ENCODE measurements around the gene CRADD.
A peak's percentile ranks its signal among the peaks of the same experiment; 100 is the strongest.

CRADD gene

DNA sequence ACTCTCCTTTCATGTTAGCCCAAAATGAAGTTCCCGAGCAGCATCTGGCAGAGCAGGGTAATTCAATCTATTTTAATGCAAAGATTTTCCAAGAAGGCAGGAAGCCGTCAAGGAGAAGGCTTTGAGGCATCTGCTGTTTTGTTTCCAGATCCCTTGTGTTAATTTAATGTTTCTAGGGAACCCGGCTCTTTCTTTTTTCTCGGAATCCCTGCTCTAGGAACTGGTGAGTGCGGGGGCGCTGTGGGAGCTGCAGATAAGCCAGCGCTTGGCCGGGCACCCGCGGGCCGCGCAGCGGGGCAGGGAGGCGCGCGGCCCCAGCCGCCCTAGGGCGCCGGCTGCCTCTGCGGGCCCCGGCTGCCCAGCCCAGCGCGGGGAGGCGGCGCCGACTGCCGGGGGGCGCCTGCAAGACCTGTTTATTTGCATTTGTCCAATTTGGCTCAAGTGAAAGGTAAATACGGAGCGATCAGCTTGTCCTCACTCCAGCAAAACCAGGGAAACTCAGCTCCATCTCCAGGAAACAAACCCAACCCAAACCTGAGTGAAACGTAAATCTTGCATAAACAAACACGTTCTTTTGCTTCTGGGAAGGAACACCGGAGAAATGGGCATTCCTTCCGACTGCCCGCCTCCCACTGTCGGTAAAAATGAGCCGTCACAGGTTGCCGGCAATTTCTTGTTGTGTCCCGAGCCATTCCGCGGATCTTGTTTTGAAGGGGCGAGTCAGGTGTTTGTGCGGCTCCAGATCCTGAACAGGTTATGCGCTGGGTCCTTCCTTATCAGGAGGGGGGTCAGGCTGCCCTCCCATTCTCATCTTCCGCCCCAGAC is 65.1 kb downstream of the CRADD start:
- Histone ChIP-seq H3K27me3 (replicated peaks; ENCODE audit: control insufficient read depth, insufficient read depth, low read length, poor library complexity, severe bottlenecking) (no peaks in the 10 kb centered on the region), H3K36me3 (ENCODE audit: control insufficient read depth, insufficient read depth, low read length) (no peaks in the 10 kb centered on the region), H3K4me1 (ENCODE audit: control insufficient read depth, insufficient read depth, low read length, poor library complexity, severe bottlenecking) (peaks cover 4% of the 10 kb centered on the region), H3K27ac (ENCODE audit: insufficient read depth, low read length, poor library complexity, severe bottlenecking) (peak overlapping the region; percentile 70), H3K9me3 (ENCODE audit: control insufficient read depth, low read length) (no peaks in the 10 kb centered on the region), H3K4me3 (ENCODE audit: insufficient read depth, low read depth, low read length, poor library complexity, severe bottlenecking) (peak overlapping the region; percentile 81)
- peak; percentile 17 to 29 (median 24) for DNase-seq

DNA sequence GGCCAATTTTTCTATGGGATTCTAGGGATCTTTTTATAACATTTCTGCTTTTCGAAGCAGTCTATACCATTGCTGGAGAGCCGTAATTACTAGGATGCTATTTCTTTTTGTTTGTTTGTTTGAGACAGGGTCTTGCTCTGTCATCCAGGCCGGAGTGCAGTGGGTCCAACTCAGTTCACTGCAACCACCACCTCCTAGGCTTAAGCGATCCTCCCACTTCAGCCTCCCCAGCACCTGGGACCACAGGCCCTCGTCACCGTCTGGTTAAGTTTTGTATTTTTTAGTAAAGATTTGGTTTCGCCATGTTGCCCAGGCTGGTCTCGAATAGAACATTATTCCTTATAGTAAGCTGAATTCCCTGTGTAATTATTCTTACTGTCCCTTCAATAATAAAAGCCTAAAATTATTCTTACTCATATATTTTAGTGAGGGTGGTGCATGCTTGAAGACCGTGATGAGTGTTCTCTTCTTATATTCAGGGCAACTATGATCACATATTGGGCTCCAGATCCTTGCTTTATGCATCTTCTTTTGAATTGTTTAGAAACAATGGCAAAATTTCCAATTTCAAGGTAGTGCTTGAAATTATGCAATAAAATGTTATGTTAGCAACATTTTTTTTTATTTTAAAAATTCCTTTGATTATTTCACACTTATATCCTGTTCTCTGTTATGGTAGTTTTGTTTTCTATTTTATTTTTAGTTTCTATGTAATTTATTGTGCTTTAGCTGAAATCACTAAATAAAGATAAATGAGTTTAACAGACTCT is 66.2 kb downstream of the CRADD start:
- no peaks in the 10 kb centered on the region for H3K9me3 ChIP-seq (ENCODE audit: control insufficient read depth, low read length)
- DNase-seq = no peak
- no peaks in the 10 kb centered on the region for H3K36me3 ChIP-seq (ENCODE audit: control insufficient read depth, insufficient read depth, low read length)
- no peak overlapping the region for H3K27ac ChIP-seq (ENCODE audit: insufficient read depth, low read length, poor library complexity, severe bottlenecking)
- no peaks in the 10 kb centered on the region for H3K27me3 ChIP-seq (replicated peaks; ENCODE audit: control insufficient read depth, insufficient read depth, low read length, poor library complexity, severe bottlenecking)
- H3K4me1 ChIP-seq (ENCODE audit: control insufficient read depth, insufficient read depth, low read length, poor library complexity, severe bottlenecking) = peaks cover 4% of the 10 kb centered on the region
- H3K4me3 ChIP-seq (ENCODE audit: insufficient read depth, low read depth, low read length, poor library complexity, severe bottlenecking) = peak overlapping the region; percentile 81

DNA sequence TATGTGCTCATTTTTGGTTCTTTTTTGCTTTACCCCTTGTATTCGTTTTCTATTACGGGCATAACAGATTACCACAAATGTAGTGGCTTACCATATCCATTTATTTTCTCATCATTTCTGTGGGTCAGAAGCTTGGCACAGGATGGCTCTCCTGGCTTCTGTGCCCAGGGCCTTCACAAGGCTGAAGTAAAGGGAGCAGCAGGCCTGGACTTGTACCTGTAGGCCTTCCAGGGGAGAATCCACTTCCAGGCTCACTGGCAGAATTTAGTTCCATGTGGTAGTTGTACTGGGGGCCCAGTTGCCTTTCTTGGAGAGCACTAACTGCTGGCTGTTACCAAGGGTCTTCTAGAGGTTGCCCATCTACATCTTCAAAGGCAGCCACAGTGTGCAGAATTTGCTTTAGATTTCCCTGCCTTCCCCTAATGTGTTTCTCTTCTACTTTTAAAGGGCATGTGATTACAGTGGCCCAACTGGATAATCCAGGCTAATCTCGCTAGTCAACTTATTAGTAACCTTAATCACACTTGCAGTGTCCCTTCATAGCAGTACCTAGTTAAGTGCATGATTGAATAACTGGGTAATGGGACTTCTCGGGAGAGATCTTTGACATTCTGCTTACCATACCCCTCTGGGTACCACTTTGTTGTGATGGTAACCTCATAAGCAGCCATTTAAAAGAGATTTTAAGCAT is 67.0 kb downstream of the CRADD start:
- Histone ChIP-seq H3K27ac (ENCODE audit: insufficient read depth, low read length, poor library complexity, severe bottlenecking) (no peak overlapping the region), H3K4me1 (ENCODE audit: control insufficient read depth, insufficient read depth, low read length, poor library complexity, severe bottlenecking) (peaks cover 4% of the 10 kb centered on the region), H3K4me3 (ENCODE audit: insufficient read depth, low read depth, low read length, poor library complexity, severe bottlenecking) (no peak overlapping the region), H3K36me3 (ENCODE audit: control insufficient read depth, insufficient read depth, low read length) (no peaks in the 10 kb centered on the region), H3K27me3 (replicated peaks; ENCODE audit: control insufficient read depth, insufficient read depth, low read length, poor library complexity, severe bottlenecking) (no peaks in the 10 kb centered on the region), H3K9me3 (ENCODE audit: control insufficient read depth, low read length) (no peaks in the 10 kb centered on the region)
- no peak for DNase-seq

DNA sequence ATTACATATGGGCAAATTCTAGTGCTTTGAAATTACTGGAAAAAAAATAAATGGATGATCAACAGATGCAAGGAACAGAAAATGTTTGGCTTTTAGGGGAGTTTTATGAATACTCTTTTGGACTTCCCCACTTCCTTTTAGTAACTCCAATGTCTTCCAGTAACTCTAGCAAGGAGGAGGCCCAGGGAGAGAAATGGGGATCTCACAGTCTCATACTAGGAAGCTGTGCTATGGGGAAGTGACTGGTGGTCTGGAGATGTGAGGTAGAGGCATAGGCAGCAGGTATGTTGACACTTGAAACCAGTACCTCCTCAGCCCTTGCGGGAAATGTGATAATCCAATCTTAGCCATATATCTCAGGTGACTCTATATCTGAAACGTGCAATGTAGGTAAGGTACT is 68.1 kb downstream of the CRADD start:
- Histone ChIP-seq H3K27ac (ENCODE audit: insufficient read depth, low read length, poor library complexity, severe bottlenecking) (no peak overlapping the region), H3K27me3 (replicated peaks; ENCODE audit: control insufficient read depth, insufficient read depth, low read length, poor library complexity, severe bottlenecking) (no peaks in the 10 kb centered on the region), H3K9me3 (ENCODE audit: control insufficient read depth, low read length) (no peaks in the 10 kb centered on the region), H3K4me3 (ENCODE audit: insufficient read depth, low read depth, low read length, poor library complexity, severe bottlenecking) (no peak overlapping the region), H3K36me3 (ENCODE audit: control insufficient read depth, insufficient read depth, low read length) (no peaks in the 10 kb centered on the region), H3K4me1 (ENCODE audit: control insufficient read depth, insufficient read depth, low read length, poor library complexity, severe bottlenecking) (peaks cover 4% of the 10 kb centered on the region)
- DNase-seq = no peak

DNA sequence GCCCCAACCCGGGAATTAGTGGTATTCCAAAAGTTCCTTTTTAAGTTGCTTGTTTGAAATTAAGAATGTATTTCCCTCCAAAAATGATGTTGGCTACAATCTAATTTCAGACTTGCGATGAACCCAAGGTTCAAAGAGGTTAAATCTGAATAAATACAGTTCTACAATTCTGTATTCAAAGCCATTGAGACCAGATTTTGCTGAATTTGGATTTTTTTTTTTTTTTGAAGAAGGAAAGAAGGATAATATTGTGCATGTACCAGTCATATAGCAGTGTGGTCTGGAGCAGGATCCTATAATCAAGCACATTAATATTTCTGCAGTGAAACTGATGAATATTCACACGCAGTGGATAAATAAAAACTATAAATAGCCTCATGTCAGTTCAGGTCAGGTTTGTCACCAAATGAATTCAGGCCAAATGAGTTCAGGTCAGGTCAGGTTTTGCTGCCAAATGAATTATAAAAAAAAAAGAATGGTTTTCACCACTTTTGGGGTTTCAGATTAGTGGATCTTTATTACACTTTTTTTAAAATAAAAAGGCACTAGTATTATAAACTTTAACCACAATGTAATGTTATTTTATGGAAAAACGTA is 69.5 kb downstream of the CRADD start:
- H3K4me3 ChIP-seq (ENCODE audit: insufficient read depth, low read depth, low read length, poor library complexity, severe bottlenecking) = no peak overlapping the region
- H3K36me3 ChIP-seq (ENCODE audit: control insufficient read depth, insufficient read depth, low read length) = no peaks in the 10 kb centered on the region
- H3K27me3 ChIP-seq (replicated peaks; ENCODE audit: control insufficient read depth, insufficient read depth, low read length, poor library complexity, severe bottlenecking) = no peaks in the 10 kb centered on the region
- H3K4me1 ChIP-seq (ENCODE audit: control insufficient read depth, insufficient read depth, low read length, poor library complexity, severe bottlenecking) = peaks cover 2% of the 10 kb centered on the region
- no peak for DNase-seq
- no peak overlapping the region for H3K27ac ChIP-seq (ENCODE audit: insufficient read depth, low read length, poor library complexity, severe bottlenecking)
- no peaks in the 10 kb centered on the region for H3K9me3 ChIP-seq (ENCODE audit: control insufficient read depth, low read length)

DNA sequence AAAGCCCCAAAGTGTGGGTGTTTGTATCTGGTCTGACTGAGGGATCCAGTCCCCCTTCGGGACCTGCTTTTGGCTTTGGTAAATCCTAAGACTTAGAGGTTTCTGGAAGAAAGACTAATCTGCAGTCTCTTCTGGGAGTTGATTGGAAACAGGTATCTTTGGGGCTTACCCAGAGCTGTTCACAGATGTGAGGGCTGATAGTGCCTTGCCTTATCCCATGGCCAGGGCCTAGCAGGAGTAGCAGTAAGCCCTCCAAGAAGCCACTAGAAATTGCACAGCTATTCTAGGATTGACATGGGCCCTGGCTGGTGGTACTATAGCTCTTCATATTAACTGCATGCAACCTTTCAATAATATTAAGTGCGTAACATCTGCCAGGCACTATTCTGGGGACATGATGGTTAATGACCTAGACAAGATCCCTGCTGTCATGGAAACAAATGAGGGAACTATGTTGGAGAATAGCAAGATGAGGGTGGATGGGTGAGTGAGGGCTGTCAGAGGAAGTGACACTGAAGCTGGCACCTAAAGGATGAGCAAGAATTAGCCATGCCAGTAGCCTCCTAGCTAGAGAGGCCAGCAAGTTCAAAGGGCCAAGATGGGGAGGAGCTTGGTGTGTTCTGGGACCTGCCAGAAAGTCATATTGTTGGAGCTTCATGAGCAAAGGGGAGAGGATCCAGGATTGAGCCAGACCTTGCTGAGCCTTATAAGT is 71.7 kb downstream of the CRADD start:
- Histone ChIP-seq H3K9me3 (ENCODE audit: control insufficient read depth, low read length) (no peaks in the 10 kb centered on the region), H3K4me1 (ENCODE audit: control insufficient read depth, insufficient read depth, low read length, poor library complexity, severe bottlenecking) (no peaks in the 10 kb centered on the region), H3K27me3 (replicated peaks; ENCODE audit: control insufficient read depth, insufficient read depth, low read length, poor library complexity, severe bottlenecking) (no peaks in the 10 kb centered on the region), H3K27ac (ENCODE audit: insufficient read depth, low read length, poor library complexity, severe bottlenecking) (no peak overlapping the region), H3K36me3 (ENCODE audit: control insufficient read depth, insufficient read depth, low read length) (no peaks in the 10 kb centered on the region), H3K4me3 (ENCODE audit: insufficient read depth, low read depth, low read length, poor library complexity, severe bottlenecking) (no peak overlapping the region)
- no peak for DNase-seq

DNA sequence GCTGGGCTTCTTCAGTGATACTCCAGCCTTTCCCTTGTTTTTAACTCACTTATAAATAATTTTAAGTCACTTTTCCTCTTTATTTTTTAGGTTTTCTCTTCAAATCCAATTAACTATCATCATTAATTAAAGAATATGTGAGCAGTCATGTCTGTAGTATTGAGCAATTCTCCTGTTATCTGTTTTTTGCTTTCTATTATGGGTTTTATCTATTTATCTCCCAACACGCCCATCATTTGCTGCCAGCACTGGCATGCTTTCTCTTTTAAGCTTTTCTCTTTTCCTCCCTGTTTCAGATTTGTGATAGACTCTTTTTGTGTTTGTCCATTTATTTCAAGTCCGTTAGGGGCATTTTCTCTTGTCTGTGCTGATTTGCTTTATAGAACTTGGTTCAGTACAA is 72.3 kb downstream of the CRADD start:
- H3K27me3 ChIP-seq (replicated peaks; ENCODE audit: control insufficient read depth, insufficient read depth, low read length, poor library complexity, severe bottlenecking) = no peaks in the 10 kb centered on the region
- DNase-seq = no peak
- no peaks in the 10 kb centered on the region for H3K9me3 ChIP-seq (ENCODE audit: control insufficient read depth, low read length)
- no peaks in the 10 kb centered on the region for H3K4me1 ChIP-seq (ENCODE audit: control insufficient read depth, insufficient read depth, low read length, poor library complexity, severe bottlenecking)
- H3K27ac ChIP-seq (ENCODE audit: insufficient read depth, low read length, poor library complexity, severe bottlenecking) = no peak overlapping the region
- H3K4me3 ChIP-seq (ENCODE audit: insufficient read depth, low read depth, low read length, poor library complexity, severe bottlenecking) = no peak overlapping the region
- H3K36me3 ChIP-seq (ENCODE audit: control insufficient read depth, insufficient read depth, low read length) = no peaks in the 10 kb centered on the region

DNA sequence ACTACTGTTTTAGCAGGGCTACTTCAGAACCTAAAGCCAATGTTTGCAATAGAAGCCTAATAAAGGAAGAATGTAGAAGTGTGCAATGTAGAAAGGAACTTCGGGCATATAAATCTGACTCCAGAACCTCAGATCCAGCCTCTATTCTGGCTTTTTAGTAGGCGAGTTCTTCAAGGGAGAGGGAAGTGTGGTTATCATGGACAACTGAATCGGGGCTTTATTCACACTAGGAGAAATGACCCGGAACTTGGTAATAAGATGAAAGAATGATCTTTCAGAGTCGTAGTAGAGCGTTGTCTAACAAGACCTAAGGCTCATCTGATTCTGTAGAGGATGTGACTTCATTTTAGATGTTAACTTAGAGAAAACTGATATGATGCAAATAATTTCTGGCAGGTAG is 72.9 kb downstream of the CRADD start:
- H3K9me3 ChIP-seq (ENCODE audit: control insufficient read depth, low read length) = no peaks in the 10 kb centered on the region
- no peak overlapping the region for H3K4me3 ChIP-seq (ENCODE audit: insufficient read depth, low read depth, low read length, poor library complexity, severe bottlenecking)
- H3K4me1 ChIP-seq (ENCODE audit: control insufficient read depth, insufficient read depth, low read length, poor library complexity, severe bottlenecking) = no peaks in the 10 kb centered on the region
- H3K27me3 ChIP-seq (replicated peaks; ENCODE audit: control insufficient read depth, insufficient read depth, low read length, poor library complexity, severe bottlenecking) = no peaks in the 10 kb centered on the region
- no peak overlapping the region for H3K27ac ChIP-seq (ENCODE audit: insufficient read depth, low read length, poor library complexity, severe bottlenecking)
- no peak for DNase-seq
- no peaks in the 10 kb centered on the region for H3K36me3 ChIP-seq (ENCODE audit: control insufficient read depth, insufficient read depth, low read length)

DNA sequence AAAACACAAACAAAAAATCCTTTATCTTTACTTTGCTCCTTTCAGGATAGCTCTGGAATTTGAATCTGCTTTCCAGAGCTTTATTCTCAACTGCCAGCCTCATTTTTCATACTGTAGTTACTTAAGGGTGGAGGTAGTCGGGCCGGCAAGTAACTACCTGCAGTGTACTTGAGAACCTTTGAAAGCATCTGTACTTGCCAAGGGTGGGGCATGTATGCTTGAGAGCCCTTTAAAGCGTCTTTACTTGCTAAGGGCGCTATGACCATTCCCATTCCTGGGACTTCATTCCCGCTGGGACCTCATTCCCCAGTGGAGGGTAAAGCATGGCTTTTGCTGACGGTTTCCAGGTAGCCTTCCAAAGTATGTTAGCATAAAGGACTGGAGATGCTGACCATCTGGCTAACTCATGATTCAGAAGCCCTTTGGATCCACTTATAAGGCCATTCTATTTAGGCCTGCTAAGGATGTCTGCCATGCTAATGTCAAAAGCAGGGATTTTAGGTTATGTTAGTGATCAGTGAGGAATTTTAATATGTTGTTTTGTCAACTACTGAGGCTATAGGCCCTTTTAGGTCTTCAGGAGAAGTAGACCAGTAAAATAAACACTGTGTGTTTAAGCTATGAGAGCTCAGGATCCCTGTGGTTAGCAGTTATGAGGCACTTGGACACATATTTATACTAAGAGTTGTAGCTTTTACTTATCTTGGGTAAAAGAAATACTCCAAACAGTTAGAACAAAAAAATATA is 74.9 kb downstream of the CRADD start:
- no peak overlapping the region for H3K4me3 ChIP-seq (ENCODE audit: insufficient read depth, low read depth, low read length, poor library complexity, severe bottlenecking)
- no peak for DNase-seq
- no peak overlapping the region for H3K27ac ChIP-seq (ENCODE audit: insufficient read depth, low read length, poor library complexity, severe bottlenecking)
- H3K27me3 ChIP-seq (replicated peaks; ENCODE audit: control insufficient read depth, insufficient read depth, low read length, poor library complexity, severe bottlenecking) = no peaks in the 10 kb centered on the region
- no peaks in the 10 kb centered on the region for H3K36me3 ChIP-seq (ENCODE audit: control insufficient read depth, insufficient read depth, low read length)
- no peaks in the 10 kb centered on the region for H3K4me1 ChIP-seq (ENCODE audit: control insufficient read depth, insufficient read depth, low read length, poor library complexity, severe bottlenecking)
- no peaks in the 10 kb centered on the region for H3K9me3 ChIP-seq (ENCODE audit: control insufficient read depth, low read length)
